Activated CD4-positive, alpha-beta T cell treated with anti-CD3 and anti-CD28 coated beads, Interleukin-2, amount 50 U/mL, for 16 hours (primary cell): Measurements from ENCODE around the gene LMTK3.
A peak's percentile ranks its signal among the peaks of the same experiment; 100 is the strongest.

Experiments used
- DNase-seq: peaks from one replicate; pipeline ENCODE4 v3.0.0-alpha.2; 2020

The LMTK3 gene

GRCh38 chr19:48511800-48512503, at the start of gene LMTK3:
Gene LMTK3 (minus strand): TSS chr19:48511835. CDS start chr19:48511576, 259 bp downstream.
- peak; percentile 76 for DNase-seq

GRCh38 chr19:48561412-48561811, 49.8 kb upstream of the LMTK3 start:
- DNase-seq = no peak

- no peak for DNase-seq
These were observed 48.5 kb upstream of the LMTK3 start for GRCh38 chr19:48560095-48560530.

GRCh38 chr19:48558018-48558684, 46.5 kb upstream of the LMTK3 start:
- no peak for DNase-seq

- no peak for DNase-seq
These were observed 45.2 kb upstream of the LMTK3 start for GRCh38 chr19:48556825-48557224.

- DNase-seq = no peak
These were observed 44.5 kb upstream of the LMTK3 start for GRCh38 chr19:48556163-48556562.

GRCh38 chr19:48554385-48555091, 42.9 kb upstream of the LMTK3 start:
- no peak for DNase-seq

GRCh38 chr19:48553676-48554384, 42.2 kb upstream of the LMTK3 start:
- DNase-seq = no peak

- no peak for DNase-seq
These were observed 41.0 kb upstream of the LMTK3 start for GRCh38 chr19:48552406-48553322.

GRCh38 chr19:48551437-48552302, 40.0 kb upstream of the LMTK3 start, which contains the start of gene SULT2B1:
Gene SULT2B1 (plus strand): TSS chr19:48552172. CDS start chr19:48552253, 81 bp downstream.
- DNase-seq = no peak

GRCh38 chr19:48549380-48549779, 37.7 kb upstream of the LMTK3 start:
- DNase-seq = no peak

- DNase-seq = no peak
These were observed 36.7 kb upstream of the LMTK3 start for GRCh38 chr19:48548253-48548911.

GRCh38 chr19:48547722-48548121, 36.1 kb upstream of the LMTK3 start:
- DNase-seq = no peak

- no peak for DNase-seq
These were observed 33.5 kb upstream of the LMTK3 start for GRCh38 chr19:48544856-48545750.

- no peak for DNase-seq
These were observed 31.6 kb upstream of the LMTK3 start for GRCh38 chr19:48543121-48543710.

- no peak for DNase-seq
These were observed 30.2 kb upstream of the LMTK3 start for GRCh38 chr19:48541813-48542212.

GRCh38 chr19:48540110-48540509, 28.5 kb upstream of the LMTK3 start:
- DNase-seq = no peak

GRCh38 chr19:48539503-48540096, 28.0 kb upstream of the LMTK3 start:
- DNase-seq = no peak
